Activated B cell treated with CpG ODN at 0.5 μM for 24 hours (primary cell): ENCODE data around the gene MED13. TPM values are rescaled to one million over a fixed set of nuclear protein-coding genes. Genes with fewer than 3 reads are reported as not detected.

ENCODE experiments used
- ATAC-seq: fragments of 200-7000 bp; cut with Tn5 transposase; one replicate; pipeline ENCODE4 v1.10.0; 2021; ENCODE audit warnings: low read depth, mild to moderate bottlenecking, moderate library complexity
- CTCF ChIA-PET: fragments of 350-600 bp; sonication (Branson Sonifier 250); formaldehyde crosslinking; loops from one replicate; lab custom pipeline; 2021; ENCODE audit warnings: antibody characterized with exemption; lab: Charles Lee
- POLR2A ChIA-PET: fragments of 350-600 bp; sonication (Branson Sonifier 250); formaldehyde crosslinking; loops from one replicate; lab custom pipeline; 2021; ENCODE audit warnings: antibody characterized with exemption; lab: Charles Lee
- DNase-seq: peaks from one replicate; pipeline ENCODE4 v3.0.0; 2022
- H3K27ac Mint-ChIP-seq: one replicate; pipeline ENCODE4 v1.8.0; 2020; ENCODE audit warnings: mixed read lengths
- H3K27me3 Mint-ChIP-seq: one replicate; pipeline ENCODE4 v1.8.0; 2021; ENCODE audit warnings: mixed read lengths
- H3K36me3 Mint-ChIP-seq: one replicate; pipeline ENCODE4 v1.8.0; 2021; ENCODE audit warnings: low read depth, mixed read lengths
- H3K4me1 Mint-ChIP-seq: one replicate; pipeline ENCODE4 v1.8.0; 2021; ENCODE audit warnings: mixed read lengths
- H3K4me3 Mint-ChIP-seq: one replicate; pipeline ENCODE4 v1.8.0; 2020; ENCODE audit warnings: mild to moderate bottlenecking, mixed read lengths
- H3K9me3 Mint-ChIP-seq: one replicate; pipeline ENCODE4 v1.8.0; 2020; ENCODE audit warnings: mixed read lengths
- intact Hi-C: fragments of 100-400 bp; cut with micrococcal nuclease; formaldehyde crosslinking; loops from one replicate; pipeline ENCODE4 v1.15.1; 2024
- total RNA-seq: library from RNA; stranded (reverse); gene quantifications from 2 replicates; pipeline ENCODE4 v1.2.3, GENCODE V29; 2022
- TF ChIP-seq, protein P1 (sequence below): fragments of 200-600 bp; IDR thresholded peaks from one replicate; pipeline ENCODE4 v1.8.0; 2022; ENCODE audit warnings: antibody characterized with exemption, mild to moderate bottlenecking

The MED13 gene
- total RNA-seq, 1 donor from 2014 or later: 101 TPM

DNA sequence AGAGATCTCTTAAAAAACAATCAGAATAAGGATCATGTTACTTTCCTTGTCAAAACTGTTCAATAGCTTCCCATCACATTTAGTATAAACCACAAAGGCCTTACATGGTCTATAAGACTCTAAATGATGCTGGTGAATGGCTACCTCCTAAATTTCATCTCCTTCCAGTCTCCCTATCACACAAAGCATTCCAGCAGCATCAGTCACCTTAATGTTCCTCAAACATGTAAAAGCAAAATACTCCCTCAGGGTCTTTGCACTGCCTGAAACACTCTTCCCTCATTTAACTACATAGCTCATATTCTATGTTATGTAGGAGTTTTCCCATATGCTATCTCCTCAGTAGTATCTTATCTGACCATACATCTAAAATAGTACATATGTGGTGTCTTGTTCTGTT, 83.8 kb downstream of the MED13 start:
- ChIA-PET CTCF (no interaction called here), POLR2A (no interaction called here)
- intact Hi-C loops: no loop called here

DNA sequence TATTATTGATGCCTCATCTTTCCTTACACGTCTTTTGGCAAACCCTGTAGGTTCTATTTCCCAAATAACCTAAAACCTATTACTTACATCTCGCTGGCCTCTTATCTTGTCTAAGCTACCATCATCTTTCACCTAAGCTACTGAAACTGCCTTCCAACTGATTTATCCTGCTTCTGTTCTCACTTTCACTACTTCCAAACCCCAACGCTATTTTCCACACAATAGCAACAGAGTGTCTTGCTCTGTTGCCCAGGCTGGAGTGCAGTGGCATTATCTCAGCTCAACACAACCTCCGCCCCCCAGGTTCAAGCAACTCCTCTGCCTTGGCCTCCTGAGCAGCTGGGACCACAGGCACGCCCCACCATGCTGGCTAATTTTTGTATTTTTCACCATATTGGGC, 84.5 kb downstream of the MED13 start:
- Mint-ChIP-seq H3K9me3 (no peaks in the 10 kb centered on the region), H3K4me3 (no peak overlapping the region), H3K27me3 (no peaks in the 10 kb centered on the region), H3K36me3 (peaks cover 79% of the 10 kb centered on the region), H3K4me1 (peaks cover 3% of the 10 kb centered on the region), H3K27ac (no peak overlapping the region)
- DNase-seq (no peak), ATAC-seq (no peak)
- CTCF ChIA-PET: interaction anchor here (1.4 kb wide), 1 partner anchor 129 kb away, joined by 7 read pairs; no protein-coding TSS in a partner anchor
- POLR2A ChIA-PET: no interaction called here
- intact Hi-C loops: no loop called here
- TF ChIP-seq, protein P1, sequence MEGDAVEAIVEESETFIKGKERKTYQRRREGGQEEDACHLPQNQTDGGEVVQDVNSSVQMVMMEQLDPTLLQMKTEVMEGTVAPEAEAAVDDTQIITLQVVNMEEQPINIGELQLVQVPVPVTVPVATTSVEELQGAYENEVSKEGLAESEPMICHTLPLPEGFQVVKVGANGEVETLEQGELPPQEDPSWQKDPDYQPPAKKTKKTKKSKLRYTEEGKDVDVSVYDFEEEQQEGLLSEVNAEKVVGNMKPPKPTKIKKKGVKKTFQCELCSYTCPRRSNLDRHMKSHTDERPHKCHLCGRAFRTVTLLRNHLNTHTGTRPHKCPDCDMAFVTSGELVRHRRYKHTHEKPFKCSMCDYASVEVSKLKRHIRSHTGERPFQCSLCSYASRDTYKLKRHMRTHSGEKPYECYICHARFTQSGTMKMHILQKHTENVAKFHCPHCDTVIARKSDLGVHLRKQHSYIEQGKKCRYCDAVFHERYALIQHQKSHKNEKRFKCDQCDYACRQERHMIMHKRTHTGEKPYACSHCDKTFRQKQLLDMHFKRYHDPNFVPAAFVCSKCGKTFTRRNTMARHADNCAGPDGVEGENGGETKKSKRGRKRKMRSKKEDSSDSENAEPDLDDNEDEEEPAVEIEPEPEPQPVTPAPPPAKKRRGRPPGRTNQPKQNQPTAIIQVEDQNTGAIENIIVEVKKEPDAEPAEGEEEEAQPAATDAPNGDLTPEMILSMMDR: no peak

More for the DNA sequence above, 83.8 kb downstream of the MED13 start:
- ATAC-seq (no peak), DNase-seq (no peak)
- no peaks in the 10 kb centered on the region for H3K9me3 Mint-ChIP-seq
- peaks cover 1% of the 10 kb centered on the region for H3K4me1 Mint-ChIP-seq
- no peak overlapping the region for H3K4me3 Mint-ChIP-seq
- no peaks in the 10 kb centered on the region for H3K27me3 Mint-ChIP-seq
- H3K36me3 Mint-ChIP-seq: peaks cover 79% of the 10 kb centered on the region
- TF ChIP-seq, protein P1: no peak
- H3K27ac Mint-ChIP-seq: no peak overlapping the region

DNA sequence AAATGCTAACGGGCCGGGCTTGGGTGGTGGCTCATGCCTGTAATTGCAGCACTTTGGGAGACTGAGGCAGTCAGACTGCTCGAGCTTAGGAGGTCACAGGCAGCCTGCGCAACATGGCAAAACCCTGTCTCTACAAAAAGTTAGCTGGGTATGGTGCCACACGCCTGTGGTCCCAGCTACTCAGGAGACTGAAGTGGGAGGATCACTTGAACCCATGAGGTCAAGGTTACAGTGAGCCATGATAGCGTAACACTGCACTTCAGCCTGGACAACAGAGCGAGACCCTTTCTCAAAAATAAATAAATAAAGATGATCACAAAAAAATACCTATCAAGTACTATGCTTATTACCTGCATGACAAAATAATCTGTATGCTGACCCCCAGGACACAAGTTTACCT, 91.0 kb downstream of the MED13 start:
- peaks cover 69% of the 10 kb centered on the region for H3K36me3 Mint-ChIP-seq

DNA sequence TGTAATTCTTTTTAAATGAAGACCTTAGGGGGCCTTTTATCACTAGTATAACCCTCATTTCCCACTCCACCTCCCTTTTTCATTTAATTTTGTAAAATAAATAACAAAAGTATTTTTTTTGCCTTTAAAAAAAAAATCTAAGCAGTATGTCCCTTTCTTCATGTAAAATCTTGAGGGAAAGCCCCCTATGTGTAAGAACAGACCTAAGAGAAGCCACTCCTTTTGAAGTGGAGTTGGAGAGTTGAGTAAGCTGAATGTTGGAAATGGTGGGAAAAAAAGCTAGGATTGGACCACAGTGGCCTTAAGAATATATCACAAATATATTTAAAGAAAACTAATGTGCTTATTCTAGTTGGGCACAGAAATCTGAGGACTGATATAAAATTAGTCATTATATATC, 92.8 kb downstream of the MED13 start:
- ChIA-PET POLR2A (no interaction called here), CTCF (no interaction called here)
- Mint-ChIP-seq H3K4me1 (peaks cover 10% of the 10 kb centered on the region), H3K27ac (no peak overlapping the region), H3K27me3 (no peaks in the 10 kb centered on the region), H3K36me3 (peaks cover 64% of the 10 kb centered on the region), H3K9me3 (no peaks in the 10 kb centered on the region), H3K4me3 (no peak overlapping the region)
- TF ChIP-seq, protein P1: no peak
- ATAC-seq (no peak), DNase-seq (no peak)
- intact Hi-C loops: no loop called here

More for the DNA sequence above, 91.0 kb downstream of the MED13 start:
- no peak for DNase-seq
- POLR2A ChIA-PET: interaction anchor here (0.9 kb wide), 2 partner anchors 14 to 135 kb away, joined by 3 read pairs; no protein-coding TSS in a partner anchor
- peaks cover 10% of the 10 kb centered on the region for H3K4me1 Mint-ChIP-seq
- TF ChIP-seq, protein P1: no peak
- H3K27me3 Mint-ChIP-seq: no peaks in the 10 kb centered on the region
- CTCF ChIA-PET: no interaction called here
- no peak for ATAC-seq
- no peak overlapping the region for H3K27ac Mint-ChIP-seq
- H3K4me3 Mint-ChIP-seq: no peak overlapping the region
- no peaks in the 10 kb centered on the region for H3K9me3 Mint-ChIP-seq
- intact Hi-C loops: no loop called here

DNA sequence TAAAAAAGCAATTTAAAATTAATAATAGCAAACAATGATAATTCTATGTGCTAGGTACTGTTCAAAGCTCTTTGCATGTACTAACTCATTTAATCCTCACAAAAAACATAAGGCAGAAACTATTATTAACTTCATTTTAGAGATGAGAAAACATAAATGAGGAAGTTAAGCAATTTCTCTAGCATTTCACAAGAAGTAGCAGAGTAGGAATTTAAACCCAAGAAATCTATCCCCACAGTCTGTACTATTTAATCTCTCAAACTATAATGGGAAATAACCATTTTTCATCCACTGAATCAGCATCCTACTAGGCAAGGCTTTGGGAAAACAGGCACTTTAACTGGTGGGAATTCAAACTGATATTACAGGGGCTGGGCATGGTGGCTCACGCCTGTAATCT, 95.0 kb downstream of the MED13 start:
- TF ChIP-seq, protein P1: no peak
- no peaks in the 10 kb centered on the region for H3K27me3 Mint-ChIP-seq
- no peaks in the 10 kb centered on the region for H3K9me3 Mint-ChIP-seq
- no peak overlapping the region for H3K27ac Mint-ChIP-seq
- H3K36me3 Mint-ChIP-seq: peaks cover 64% of the 10 kb centered on the region
- no peak for ATAC-seq
- H3K4me3 Mint-ChIP-seq: no peak overlapping the region
- intact Hi-C loops: no loop called here
- no peak for DNase-seq
- ChIA-PET POLR2A (no interaction called here), CTCF (no interaction called here)
- H3K4me1 Mint-ChIP-seq: peaks cover 3% of the 10 kb centered on the region
